K562 (cell line): ENCODE results near the gene XPO6.

ENCODE experiments used
- CTCF ChIP-seq, 3 experiments: IDR thresholded peaks in 2 of 3; conservative IDR thresholded peaks in 1 of 3; 2 replicates each; pipeline ENCODE4 v1.5.1; 2011 to 2012; ENCODE audit warnings: low read length in 3 of 3, mild to moderate bottlenecking in 3 of 3, control low read depth in 2 of 3, improper control_type of control experiment in 1 of 3, inconsistent platforms in 1 of 3, low read depth in 1 of 3, mixed read lengths in 1 of 3, moderate library complexity in 1 of 3; ENCODE audit not compliant: insufficient read depth in 2 of 3
- EP300 ChIP-seq: IDR thresholded peaks from 2 replicates; pipeline ENCODE4 v1.6.1; 2012; ENCODE audit warnings: low read length, improper control_type of control experiment
- FOS ChIP-seq: IDR thresholded peaks from 3 replicates; pipeline ENCODE4 v1.6.1; 2011; ENCODE audit not compliant: insufficient read length; ENCODE audit errors: extremely low read depth
- FOXA1 ChIP-seq: fragments of 450-650 bp; IDR thresholded peaks from 2 replicates; pipeline ENCODE4 v1.6.1; 2016; ENCODE audit warnings: mild to moderate bottlenecking, borderline replicate concordance
- MEIS2 ChIP-seq: fragments of 450-650 bp; IDR thresholded peaks from 2 replicates; pipeline ENCODE4 v1.6.1; 2014; ENCODE audit warnings: mild to moderate bottlenecking; ENCODE audit not compliant: partially characterized antibody
- MTA3 ChIP-seq: fragments of 450-650 bp; formaldehyde crosslinking; IDR thresholded peaks from 2 replicates; pipeline ENCODE4 v1.6.1; 2017; ENCODE audit warnings: mild to moderate bottlenecking, borderline replicate concordance
- SAFB ChIP-seq: fragments of 200-400 bp; formaldehyde crosslinking; IDR thresholded peaks from 2 replicates; pipeline ENCODE4 v1.6.1; 2017; ENCODE audit warnings: low read depth, low read length, borderline replicate concordance
- ZBTB40 ChIP-seq, 2 experiments: fragments of 450-650 bp in 1 of 2; sonication (generic) in 1 of 2; formaldehyde crosslinking in 1 of 2; IDR thresholded peaks; 2 replicates each; pipeline versions ENCODE4 v1.7.1 to v1.9.0; 2016 to 2022; ENCODE audit warnings: inconsistent platforms in 1 of 2, mild to moderate bottlenecking in 1 of 2, missing genetic modification reagents in 1 of 2
- ZNF274 ChIP-seq: IDR thresholded peaks from 2 replicates; pipeline ENCODE4 v1.6.1; 2011; ENCODE audit warnings: low read depth, mild to moderate bottlenecking, low read length, moderate library complexity, borderline replicate concordance

GRCh38 chr16:28207399-28207798, 4.4 kb downstream of the XPO6 start:
- TF ChIP-seq MTA3 (no peak), EP300 (no peak), FOXA1 (no peak), SAFB (no peak), FOS (no peak), ZBTB40 (IDR thresholded peaks at IDR 0.05) (no peak), ZBTB40 (CRISPR knock-in tag; IDR thresholded peaks at IDR 0.05) (no peak), CTCF (IDR thresholded peaks at IDR 0.05 in 2 of 3, conservative IDR thresholded peaks at IDR 0.05 in 1 of 3; ENCODE audit: insufficient read depth in 2 of 3, low read depth in 1 of 3, low read length in 3 of 3) (no peak), ZNF274 (no peak), MEIS2 (no peak)
